Measurements from ENCODE around the gene SH3TC1. TPM values are rescaled to one million over a fixed set of nuclear protein-coding genes. Genes with fewer than 3 reads are reported as not detected.

The SH3TC1 gene
- total RNA-seq, 1 donor from 2014 or later = 14.8 TPM

DNA sequence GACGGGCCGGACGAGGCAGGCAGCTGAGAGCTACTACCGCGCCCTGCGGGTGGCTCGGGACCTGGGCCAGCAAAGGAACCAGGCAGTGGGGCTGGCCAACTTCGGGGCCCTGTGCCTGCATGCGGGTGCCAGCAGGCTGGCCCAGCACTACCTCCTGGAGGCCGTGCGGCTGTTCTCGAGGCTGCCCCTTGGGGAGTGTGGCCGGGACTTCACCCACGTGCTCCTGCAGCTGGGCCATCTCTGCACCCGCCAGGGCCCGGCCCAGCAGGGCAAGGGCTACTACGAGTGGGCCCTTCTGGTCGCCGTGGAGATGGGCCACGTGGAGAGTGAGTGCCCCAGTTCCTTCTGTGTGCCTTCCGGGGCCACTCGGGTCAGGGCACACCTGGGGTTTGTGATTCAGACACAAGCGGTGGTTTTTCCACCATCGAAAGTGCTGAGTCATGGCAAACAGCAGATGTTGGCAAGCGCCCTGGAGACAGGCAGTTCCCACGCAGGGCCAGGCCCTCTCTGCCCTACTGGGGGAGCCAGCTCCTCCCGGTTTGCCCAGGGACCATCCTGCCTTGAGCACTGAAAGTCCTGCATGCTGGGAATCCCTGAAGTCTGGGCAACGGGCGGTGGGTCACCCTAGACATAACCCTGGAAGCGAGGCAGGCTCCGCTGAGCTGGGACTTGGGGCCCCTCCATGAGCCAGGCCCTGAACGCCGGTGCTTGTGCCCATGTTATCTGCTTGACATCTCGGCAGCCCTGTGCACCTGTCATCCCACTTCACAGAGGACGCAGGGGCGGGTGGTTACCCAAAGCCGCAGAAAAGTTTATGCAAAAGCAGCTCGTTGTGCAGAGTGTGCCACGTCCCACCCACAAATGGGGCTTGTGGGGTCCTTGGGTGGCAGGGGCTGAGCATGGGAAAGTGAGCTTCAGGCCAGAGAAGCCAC, 29.5 kb downstream of the SH3TC1 start:
- intact Hi-C loops (cut with micrococcal nuclease) = no loop called here

DNA sequence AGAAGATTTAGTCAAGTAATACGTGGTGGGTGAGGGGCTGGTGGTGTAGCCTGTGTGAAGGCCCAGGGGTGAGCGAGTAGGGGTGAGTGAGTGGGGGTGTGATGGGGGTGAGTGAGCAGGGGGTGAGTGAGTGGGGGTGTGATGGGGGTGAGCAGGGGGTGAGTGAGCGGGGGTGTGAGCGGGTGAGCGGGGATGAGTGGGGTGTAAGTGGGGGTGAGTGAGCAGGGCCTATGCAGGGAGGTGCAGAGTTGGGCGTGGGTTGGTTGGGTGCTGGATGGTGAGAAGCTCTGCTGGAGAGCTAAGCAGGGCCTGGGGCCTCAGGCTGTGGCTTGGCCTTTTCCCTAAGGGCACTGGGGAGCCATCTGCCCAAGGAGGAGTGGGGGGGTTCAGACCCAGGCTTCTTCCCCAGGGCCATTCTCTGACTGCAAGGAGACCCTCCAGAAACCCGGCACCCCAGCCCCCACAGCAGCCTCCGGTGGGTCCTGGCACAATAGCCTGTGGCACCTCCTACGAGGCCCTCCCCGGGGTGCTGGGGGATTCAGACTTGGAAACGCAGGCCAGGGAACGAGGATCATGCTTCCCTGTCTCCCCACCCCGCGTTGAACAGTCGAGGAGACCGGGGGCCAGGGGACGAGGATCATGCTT, 30.4 kb downstream of the SH3TC1 start:
- intact Hi-C loops (cut with micrococcal nuclease) = no loop called here

DNA sequence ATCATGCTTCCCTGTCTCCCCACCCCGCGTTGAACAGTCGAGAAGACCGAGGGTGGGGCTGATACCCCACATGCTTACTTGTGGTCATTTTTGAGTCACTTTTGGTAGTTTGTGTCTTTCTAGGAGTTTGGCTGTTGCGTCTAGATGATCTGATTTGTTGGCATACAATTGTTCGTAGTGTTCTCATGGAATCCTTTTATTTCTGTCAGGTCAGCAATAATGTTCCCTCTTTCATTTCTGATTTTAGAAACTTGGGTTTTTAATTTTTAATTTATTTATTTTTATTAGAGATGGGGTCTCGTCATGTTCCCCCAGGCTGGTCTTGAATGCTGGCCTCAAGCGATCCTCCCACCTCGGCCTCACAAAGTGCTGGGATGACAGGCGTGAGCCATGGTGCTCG, 30.9 kb downstream of the SH3TC1 start:
- intact Hi-C loops (cut with micrococcal nuclease) = no loop called here

DNA sequence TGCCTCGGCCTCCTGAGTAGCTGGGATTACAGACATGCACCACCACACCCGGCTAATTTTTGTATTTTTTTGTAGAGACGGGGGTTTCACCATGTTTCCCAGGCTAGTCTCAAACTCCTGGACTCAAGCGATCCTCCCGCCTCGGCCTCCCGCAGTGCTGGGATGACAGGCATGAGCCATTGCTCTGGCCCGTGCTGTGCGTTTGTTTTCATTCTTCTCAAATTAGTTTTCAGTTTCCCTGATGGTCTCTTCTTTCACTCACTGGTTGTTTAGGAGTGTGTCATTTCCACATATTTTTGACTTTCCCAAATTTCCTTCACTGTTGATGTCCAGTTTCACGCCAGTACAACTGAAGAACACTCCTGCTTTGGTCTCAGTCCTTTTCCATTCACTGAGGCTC, 31.8 kb downstream of the SH3TC1 start:
- intact Hi-C loops (cut with micrococcal nuclease) = no loop called here

DNA sequence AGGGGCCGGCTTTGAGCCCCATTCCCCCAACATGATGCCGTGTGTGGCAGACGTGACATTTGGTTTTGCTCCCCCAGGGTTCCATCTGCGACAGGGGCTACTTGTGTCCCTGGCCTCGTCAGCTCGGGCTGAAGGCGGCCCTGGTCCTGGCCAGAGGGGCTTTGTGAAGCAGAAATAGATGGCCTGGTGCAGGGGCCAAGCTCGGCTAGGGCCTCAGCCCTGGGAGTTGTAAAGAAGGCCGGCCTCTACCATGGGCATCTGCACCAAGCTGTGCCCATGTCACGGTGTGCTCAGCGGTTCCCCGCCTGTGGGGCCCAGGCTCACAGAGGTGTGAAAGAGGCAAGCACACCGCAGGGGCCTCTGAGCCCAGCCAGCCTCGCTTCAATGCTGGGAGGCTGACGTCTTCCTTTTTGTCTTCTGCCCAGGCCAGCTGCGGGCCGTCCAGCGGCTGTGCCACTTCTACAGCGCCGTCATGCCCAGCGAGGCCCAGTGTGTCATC, 32.5 kb downstream of the SH3TC1 start:
- intact Hi-C loops (cut with micrococcal nuclease) = no loop called here

DNA sequence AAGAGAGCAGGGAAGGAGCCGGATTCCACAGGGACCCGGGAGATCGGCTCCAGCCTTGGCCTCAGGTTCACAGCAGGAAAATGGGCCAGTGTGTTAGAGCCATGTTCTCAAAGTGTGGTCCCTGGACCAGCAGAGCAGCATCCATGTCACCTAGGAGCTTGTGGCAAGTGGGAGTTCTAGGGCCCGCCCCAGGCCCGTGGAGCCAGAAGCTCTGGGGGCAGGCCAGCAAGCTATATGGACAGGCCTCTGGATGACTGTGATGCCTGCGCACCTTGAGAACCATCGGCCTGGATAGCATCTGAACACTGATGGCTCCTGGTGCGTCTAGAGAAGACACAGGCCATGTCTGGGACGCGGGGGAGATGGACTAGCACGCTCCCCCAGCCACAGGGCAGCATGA, 33.7 kb downstream of the SH3TC1 start:
- intact Hi-C loops (cut with micrococcal nuclease) = no loop called here

DNA sequence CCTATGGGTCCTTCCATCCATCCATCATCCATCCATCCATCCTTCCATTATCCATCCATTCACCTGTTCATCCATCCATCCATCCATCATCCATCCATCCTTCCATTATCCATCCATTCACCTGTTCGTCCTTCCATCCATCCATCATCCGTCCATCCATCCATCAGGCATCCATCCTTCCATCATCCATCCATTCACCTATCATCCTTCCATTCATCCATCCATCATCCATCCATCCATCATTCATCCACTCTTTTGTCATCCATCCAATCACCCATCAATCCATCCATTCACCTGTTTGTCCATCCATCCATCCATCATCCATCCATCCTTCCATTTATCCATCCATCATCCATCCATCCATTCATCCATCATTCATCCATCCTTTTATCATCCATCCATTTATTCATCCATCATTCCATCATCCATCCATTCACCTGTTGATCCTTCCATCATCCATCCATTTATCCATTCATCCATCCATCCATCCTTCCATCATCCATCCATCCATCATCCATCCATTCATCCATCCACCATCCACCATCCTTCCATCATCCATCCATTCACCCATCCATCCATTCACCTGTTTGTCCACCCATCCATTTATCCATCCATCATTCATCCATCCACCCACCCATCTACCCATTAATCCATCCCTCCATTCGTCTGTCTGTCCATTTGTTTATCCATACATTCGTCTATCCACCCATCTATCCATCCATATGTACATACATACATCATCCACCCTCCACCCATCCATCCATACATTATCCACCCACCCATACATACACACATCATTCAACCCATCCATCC, 34.8 kb downstream of the SH3TC1 start:
- intact Hi-C loops (cut with micrococcal nuclease) = no loop called here

DNA sequence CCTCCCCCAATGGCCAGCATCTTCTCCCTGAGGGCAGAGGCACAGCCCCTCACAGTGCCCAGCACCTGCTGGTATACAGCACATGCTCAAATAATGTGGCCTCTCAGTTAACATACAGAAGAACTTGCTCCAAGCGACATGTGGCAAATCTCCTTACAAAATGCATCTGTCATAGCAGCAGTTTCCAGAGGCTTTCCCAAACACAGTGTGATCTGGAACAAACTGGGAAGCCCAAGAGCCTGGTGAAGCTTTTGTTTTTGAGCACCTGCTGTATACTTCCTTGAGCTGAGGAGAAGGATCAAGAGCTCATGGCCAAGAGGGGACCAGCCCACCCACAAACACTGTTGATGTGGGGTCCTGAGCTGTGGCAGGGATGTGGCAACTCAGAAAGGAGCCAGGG, 35.6 kb downstream of the SH3TC1 start:
- intact Hi-C loops (cut with micrococcal nuclease) = no loop called here

DNA sequence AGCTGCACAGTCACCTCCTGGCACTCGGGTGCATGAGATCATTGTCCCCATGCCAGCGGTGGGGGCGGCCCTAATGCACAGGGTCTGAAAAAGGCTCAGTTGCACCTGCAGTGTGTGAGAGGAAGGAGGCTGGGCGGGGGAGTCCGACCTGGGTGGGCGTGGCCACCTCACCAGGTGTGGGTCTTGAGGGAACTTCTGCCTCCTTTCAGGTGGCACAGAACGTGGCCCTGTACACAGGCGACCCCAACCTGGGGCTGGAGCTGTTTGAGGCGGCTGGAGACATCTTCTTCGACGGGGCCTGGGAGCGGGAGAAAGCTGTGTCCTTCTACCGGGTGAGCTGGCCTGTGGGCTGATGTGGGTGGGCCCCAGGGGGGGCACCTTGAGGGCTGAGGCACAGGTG, 36.1 kb downstream of the SH3TC1 start:
- intact Hi-C loops (cut with micrococcal nuclease) = no loop called here

DNA sequence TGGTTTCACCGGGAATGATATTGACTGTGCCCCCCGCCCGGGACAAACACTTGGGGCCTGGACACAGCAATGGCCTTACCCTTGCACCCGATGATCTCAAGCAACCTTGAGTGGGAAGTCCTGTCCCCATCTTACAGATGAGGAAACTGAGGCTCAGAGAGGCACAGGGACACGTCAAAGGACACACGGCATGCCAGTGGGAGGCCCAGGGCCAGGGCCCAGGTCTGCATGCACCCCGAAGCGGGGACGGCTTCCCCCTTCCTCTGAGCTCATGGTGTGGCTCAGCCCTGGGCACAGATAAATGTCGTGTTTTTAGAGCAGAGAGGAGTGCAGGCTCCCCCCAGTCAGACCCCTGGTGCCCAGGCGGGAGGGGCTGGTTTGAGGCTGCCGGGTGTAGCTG, 36.6 kb downstream of the SH3TC1 start:
- intact Hi-C loops (cut with micrococcal nuclease) = no loop called here

DNA sequence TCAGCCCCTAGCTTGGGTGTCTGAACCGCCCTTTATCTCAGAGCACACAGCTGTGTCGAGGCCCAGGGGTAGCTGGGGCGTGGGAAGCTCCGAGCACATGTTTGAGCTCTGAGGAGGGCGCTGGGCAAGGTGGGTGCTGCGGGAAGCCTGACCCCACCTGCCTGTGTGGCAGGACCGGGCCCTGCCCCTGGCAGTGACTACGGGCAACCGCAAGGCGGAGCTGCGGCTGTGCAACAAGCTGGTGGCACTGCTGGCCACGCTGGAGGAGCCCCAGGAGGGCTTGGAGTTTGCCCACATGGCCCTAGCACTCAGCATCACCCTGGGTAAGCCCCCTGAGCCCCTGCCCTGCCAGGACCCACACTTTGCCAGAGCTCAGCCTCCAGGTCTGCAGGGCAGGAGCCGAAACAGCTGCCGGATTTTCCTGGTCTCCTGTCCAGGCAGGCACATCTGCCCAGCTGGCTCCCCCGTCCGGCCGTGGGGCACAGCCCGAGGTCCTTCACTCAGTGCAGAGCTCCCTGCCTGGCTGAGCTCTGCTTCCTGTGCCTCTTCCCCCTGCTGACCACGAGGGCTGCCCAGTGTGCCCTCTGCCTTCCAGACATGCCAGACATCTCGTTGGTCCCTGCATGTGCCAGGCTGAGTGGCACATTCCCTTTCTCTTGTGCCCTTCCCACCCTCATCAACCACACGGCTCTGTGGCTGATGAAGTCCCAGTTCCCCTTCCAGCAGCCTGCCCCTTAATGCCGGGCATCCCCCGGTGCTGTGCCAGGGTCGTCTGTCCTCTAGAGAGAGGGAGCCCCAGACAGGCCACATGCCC, 37.2 kb downstream of the SH3TC1 start:
- intact Hi-C loops (cut with micrococcal nuclease) = no loop called here

DNA sequence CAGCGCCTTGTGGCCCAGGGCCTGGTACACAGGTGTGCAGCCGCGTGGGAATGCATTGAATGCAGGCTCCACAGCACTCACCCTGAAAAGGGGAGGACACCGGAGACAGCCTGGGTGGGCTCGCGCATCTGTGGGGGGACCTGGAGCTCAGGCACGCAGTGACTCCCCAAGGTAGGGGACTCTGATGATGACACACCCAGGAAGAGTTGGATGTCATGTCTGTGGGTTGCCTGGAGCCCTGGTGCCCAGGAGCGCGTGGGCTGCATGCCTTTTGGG, 37.8 kb downstream of the SH3TC1 start:
- intact Hi-C loops (cut with micrococcal nuclease) = no loop called here

DNA sequence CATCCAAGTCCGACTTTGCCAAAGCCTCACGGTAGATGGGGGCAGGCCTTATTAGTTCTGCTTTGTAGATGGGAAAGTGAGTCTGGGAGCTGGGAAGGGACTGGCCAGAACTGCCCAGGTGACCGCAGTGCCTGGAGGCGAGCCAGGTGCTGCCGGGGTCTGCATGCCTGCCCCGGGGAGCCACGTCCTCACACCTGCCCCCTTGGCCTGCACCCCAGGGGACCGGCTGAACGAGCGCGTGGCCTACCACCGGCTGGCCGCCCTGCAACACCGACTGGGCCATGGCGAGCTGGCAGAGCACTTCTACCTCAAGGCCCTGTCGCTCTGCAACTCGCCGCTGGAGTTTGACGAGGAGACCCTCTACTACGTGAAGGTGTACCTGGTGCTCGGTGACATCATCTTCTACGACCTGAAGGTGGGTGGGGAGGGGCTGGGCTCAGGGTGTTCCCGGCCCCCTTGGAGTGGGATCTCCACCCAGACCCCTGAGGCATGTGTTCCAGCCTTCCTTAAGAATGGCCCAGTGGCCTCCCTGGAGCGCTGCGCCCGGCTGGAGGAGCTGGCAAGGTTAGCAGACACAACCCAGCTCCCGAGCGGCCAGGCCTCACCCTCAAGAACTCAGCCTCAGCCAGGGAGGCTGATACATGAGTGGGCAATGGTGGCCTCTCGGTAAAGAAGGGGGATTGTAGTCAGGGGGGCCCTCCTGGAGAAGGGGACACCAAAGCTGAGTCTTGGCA, 38.3 kb downstream of the SH3TC1 start:
- intact Hi-C loops (cut with micrococcal nuclease) = no loop called here

DNA sequence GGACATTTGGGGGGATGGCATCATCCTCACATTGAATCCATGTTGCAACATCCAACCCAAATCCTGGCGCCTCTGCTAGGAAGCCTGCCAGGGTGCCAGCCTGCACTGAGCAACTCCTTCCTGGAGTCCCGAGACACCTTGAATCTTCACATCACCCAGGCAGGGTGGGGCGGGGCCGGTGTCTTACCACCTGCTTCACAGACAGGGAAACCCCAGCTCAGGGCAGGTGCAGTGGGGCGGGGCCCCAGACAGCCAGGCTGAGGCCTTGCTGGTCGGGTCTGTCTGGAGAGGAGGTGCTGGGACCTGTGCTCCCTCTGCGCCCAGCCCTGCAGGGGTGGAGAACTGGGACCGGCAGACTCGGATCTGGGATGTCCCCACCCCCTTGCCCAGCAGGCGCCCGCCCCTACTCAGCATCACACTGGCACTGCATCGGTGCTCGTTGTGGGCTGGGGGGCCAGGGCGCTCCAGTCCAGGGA, 39.0 kb downstream of the SH3TC1 start:
- intact Hi-C loops (cut with micrococcal nuclease) = no loop called here

DNA sequence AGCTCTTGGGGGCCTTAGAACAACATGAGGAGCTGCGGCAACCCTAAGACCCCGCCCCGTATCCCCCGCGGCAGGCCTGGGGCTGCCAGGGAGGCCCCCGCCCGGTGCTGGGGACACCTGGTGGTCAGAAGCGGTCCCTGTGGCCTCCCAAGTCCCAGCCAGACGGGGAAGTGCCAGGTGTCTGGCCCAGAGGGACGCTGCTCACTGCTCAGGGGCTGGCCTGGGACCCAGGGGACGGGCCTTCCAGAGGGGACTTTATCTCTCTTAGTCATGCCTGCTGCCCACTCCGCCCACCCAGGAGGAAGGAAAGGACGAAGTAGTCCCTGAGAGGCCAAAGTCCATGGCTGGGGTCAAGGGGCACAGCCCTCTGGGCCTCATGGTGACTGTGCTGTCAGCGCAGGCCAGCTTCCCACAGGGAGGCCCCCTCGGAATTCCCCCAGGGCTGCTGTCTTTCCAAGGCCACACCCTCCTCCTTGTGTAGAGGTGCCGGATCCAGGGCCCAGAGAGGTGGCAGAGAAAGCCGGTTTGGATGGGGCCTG, 39.5 kb downstream of the SH3TC1 start:
- intact Hi-C loops (cut with micrococcal nuclease) = no loop called here

DNA sequence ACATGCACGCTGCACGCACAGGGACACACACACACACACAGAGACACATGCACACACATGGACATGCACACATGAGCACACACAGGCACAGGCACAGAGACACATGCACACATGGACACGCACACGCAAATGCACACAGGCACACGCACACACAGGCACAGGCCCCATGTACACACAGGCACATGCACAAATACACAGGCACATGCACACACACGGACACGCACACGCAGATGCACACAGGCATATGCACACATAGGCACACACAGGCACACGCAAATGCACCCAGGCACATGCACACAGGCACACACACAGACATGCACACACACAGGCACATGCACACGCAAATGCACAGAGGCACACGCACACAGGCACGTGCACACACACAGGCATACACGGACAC, 40.1 kb downstream of the SH3TC1 start:
- intact Hi-C loops (cut with micrococcal nuclease) = no loop called here

DNA sequence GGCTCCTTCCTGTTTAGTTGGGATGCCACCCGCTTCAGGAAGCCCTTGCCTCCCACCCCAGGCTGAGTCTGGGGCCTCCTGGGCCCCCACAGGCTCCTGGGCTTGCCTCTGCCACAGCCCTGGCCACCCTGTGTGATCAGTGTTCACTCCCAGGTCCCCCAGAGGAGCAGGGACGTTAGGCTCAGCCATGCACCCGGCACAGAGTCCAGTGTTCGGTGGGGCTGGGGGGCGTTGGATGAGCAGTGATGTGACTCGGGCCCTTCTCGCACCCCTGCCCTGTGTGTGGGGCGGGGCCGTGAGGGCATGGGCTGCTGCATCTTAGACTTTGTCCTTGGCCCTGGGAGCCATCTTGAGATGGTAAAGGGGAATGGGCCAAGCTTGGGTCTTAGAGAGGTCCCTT, 40.6 kb downstream of the SH3TC1 start:
- intact Hi-C loops (cut with micrococcal nuclease) = loop anchor here (10.0 kb wide), 1 partner anchor 355 kb away; the partner anchor contains the start of gene CPZ

DNA sequence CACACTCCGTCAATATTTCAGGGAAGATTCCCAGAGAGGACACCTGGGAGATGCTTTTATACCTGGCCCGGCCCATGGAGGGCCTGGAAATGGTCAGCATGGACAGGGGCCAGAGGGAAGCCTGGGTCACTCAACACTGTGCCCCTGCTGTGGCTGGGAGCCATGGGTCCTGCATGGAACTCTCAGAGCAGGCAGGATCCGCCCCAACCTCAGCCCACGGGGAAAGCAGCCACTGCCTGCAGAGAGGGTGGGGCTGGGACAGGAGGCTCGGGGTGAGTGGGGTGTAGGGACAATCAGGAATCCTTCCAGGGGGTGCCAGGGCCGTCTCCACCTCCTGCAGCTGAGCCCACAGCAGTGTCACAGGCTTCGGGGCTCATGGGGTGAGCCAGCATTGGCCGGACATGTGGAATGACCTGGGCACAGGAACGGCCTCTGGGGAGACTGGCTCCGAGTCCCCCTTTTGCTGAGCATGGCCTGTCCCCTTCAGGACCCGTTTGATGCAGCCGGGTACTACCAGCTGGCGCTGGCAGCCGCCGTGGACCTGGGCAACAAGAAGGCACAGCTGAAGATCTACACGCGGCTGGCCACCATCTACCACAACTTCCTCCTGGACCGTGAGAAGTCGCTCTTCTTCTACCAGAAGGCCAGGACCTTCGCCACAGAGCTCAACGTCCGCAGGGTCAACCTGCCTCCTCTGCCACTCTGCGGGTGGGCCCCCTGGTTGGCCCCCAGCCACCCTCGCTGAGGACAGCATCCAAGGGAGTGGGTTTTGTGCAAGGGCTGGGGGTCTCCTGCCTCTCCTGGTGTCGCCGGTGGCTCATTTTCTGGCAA, 41.3 kb downstream of the SH3TC1 start:
- intact Hi-C loops (cut with micrococcal nuclease) = loop anchor here (10.0 kb wide), 1 partner anchor 354 kb away; the partner anchor contains the start of gene CPZ

DNA sequence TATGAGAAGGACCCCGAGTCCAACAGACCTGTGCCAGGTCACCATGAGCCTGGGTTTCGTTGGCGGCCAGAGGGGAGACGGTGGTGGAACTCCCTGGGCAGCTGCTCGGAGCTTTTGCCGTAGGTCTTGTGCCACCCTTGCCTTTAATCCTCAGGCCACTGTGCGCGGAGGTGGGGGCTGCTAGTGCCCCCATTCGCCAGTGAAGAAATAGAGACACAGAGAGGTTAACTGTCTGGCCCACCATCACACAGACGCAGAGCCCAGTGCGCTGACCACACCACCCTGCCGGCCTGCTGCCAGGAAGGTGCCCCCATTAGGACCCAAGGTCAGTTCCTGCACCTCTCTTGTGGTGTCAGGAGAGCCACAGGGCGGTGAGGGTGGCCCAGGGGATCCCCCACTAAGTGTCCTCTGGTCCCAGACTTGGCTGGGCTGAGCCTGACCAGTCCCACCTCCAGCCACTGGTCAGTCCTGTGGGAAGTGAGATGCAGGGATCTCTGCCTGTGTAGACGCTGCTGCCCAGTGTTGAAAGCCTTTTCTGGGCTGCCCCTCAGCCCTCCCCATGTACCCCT, 42.2 kb downstream of the SH3TC1 start:
- intact Hi-C loops (cut with micrococcal nuclease) = loop anchor here (10.0 kb wide), 1 partner anchor 354 kb away; the partner anchor contains the start of gene CPZ

Measured in T-helper 2 cell treated with Interferon-gamma antibody and Interleukin-4, amounts not matched to agents 100 ng/mL and 5 ng/mL, for 36 hours (primary cell).